Measurements from ENCODE around the gene UVRAG.

Gene UVRAG

DNA sequence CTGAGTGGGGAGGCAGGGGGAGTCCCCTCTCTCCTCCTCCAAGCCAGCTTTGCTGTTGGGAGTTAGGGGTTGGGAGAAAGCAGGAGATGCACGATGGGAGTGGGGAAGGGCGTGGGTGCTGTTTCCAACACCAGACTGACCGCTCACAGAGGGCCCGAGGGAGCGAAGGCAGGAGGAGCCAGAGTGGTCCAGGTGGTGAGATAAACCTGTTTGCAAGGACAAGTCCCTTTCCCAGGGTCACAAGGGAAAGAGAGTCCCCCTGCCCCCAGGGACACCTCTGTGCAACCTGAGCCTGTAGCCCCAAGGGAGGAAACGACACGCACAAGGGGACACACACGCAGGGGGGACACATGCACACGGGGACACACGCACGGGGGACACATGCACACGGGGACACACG, 349.1 kb downstream of the UVRAG start:
- no peak for TF ChIP-seq EGR1 (IDR thresholded peaks at IDR 0.05)
- no peak for TF ChIP-seq CEBPB (IDR thresholded peaks at IDR 0.05)
- no peak for TF ChIP-seq CREB1 (IDR thresholded peaks at IDR 0.05; ENCODE audit: low read depth)
- no peak for TF ChIP-seq YY1 (IDR thresholded peaks at IDR 0.05; ENCODE audit: low read depth)
- TF ChIP-seq EP300 (IDR thresholded peaks at IDR 0.05; ENCODE audit: borderline replicate concordance) = no peak
- no peak for TF ChIP-seq ZBTB7A (IDR thresholded peaks at IDR 0.05; ENCODE audit: low read depth)
- TF ChIP-seq FOXM1 (IDR thresholded peaks at IDR 0.05; ENCODE audit: borderline replicate concordance, low read depth) = no peak
- TF ChIP-seq, protein P1, sequence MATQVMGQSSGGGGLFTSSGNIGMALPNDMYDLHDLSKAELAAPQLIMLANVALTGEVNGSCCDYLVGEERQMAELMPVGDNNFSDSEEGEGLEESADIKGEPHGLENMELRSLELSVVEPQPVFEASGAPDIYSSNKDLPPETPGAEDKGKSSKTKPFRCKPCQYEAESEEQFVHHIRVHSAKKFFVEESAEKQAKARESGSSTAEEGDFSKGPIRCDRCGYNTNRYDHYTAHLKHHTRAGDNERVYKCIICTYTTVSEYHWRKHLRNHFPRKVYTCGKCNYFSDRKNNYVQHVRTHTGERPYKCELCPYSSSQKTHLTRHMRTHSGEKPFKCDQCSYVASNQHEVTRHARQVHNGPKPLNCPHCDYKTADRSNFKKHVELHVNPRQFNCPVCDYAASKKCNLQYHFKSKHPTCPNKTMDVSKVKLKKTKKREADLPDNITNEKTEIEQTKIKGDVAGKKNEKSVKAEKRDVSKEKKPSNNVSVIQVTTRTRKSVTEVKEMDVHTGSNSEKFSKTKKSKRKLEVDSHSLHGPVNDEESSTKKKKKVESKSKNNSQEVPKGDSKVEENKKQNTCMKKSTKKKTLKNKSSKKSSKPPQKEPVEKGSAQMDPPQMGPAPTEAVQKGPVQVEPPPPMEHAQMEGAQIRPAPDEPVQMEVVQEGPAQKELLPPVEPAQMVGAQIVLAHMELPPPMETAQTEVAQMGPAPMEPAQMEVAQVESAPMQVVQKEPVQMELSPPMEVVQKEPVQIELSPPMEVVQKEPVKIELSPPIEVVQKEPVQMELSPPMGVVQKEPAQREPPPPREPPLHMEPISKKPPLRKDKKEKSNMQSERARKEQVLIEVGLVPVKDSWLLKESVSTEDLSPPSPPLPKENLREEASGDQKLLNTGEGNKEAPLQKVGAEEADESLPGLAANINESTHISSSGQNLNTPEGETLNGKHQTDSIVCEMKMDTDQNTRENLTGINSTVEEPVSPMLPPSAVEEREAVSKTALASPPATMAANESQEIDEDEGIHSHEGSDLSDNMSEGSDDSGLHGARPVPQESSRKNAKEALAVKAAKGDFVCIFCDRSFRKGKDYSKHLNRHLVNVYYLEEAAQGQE (IDR thresholded peaks at IDR 0.05; ENCODE audit: low read depth) = no peak
- no peak for TF ChIP-seq NFIC (IDR thresholded peaks at IDR 0.05)
- no peak for TF ChIP-seq TEAD4 (IDR thresholded peaks at IDR 0.05)
- TF ChIP-seq, protein P2, sequence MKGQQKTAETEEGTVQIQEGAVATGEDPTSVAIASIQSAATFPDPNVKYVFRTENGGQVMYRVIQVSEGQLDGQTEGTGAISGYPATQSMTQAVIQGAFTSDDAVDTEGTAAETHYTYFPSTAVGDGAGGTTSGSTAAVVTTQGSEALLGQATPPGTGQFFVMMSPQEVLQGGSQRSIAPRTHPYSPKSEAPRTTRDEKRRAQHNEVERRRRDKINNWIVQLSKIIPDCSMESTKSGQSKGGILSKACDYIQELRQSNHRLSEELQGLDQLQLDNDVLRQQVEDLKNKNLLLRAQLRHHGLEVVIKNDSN (IDR thresholded peaks at IDR 0.05) = no peak
- TF ChIP-seq RAD21 (IDR thresholded peaks at IDR 0.05; ENCODE audit: low read depth) = no peak
- no peak for TF ChIP-seq TCF12 (IDR thresholded peaks at IDR 0.05; ENCODE audit: low read depth)
- no peak for TF ChIP-seq TAF1 (IDR thresholded peaks at IDR 0.05; ENCODE audit: low read depth)

DNA sequence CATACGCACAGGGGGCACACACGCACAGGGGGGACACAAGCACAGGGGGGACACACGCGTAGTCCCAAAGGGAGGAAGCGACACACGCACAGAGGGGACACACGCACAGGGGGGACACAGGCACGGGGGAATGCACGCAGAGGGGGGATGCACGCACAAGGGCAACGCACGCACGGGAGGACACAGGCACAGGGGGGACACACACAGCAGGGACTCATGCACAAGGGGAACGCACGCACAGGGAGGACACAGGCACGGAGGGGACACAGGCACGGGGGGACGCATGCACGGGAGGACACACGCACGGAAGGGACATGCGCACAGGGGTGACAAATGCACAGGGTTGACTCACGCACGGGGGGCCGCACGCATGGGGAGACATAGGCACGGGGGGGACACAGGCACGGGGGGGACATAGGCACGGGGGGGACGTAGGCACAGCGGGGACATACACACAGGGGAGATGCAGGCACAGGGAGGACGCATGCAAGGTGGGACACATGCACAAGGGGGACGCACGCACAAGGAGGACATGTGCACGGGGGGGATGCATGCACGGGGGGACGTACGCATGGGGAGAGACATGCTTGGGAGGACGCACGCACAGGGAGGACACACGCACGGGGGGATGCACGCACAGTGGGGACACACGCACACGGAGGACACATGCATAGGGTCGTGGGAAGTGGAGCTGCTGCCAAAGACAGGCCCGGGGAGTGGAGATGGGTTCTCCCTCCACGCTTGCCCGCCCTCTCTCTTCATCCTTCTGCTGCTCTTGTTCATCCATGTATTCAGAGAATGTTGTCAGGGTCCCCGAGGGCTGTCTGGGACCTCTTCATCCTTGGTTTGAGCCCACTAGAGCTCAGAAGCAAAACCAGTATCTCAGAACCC, 350.1 kb downstream of the UVRAG start:
- TF ChIP-seq NFIC (IDR thresholded peaks at IDR 0.05) = no peak
- TF ChIP-seq TAF1 (IDR thresholded peaks at IDR 0.05; ENCODE audit: low read depth) = no peak
- no peak for TF ChIP-seq RAD21 (IDR thresholded peaks at IDR 0.05; ENCODE audit: low read depth)
- TF ChIP-seq FOXM1 (IDR thresholded peaks at IDR 0.05; ENCODE audit: borderline replicate concordance, low read depth) = no peak
- TF ChIP-seq TEAD4 (IDR thresholded peaks at IDR 0.05) = no peak
- TF ChIP-seq, protein P3, sequence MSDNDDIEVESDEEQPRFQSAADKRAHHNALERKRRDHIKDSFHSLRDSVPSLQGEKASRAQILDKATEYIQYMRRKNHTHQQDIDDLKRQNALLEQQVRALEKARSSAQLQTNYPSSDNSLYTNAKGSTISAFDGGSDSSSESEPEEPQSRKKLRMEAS (IDR thresholded peaks at IDR 0.05) = no peak
- TF ChIP-seq, protein P2 (IDR thresholded peaks at IDR 0.05) = no peak
- no peak for TF ChIP-seq TCF12 (IDR thresholded peaks at IDR 0.05; ENCODE audit: low read depth)
- TF ChIP-seq ZBTB7A (IDR thresholded peaks at IDR 0.05; ENCODE audit: low read depth) = no peak

DNA sequence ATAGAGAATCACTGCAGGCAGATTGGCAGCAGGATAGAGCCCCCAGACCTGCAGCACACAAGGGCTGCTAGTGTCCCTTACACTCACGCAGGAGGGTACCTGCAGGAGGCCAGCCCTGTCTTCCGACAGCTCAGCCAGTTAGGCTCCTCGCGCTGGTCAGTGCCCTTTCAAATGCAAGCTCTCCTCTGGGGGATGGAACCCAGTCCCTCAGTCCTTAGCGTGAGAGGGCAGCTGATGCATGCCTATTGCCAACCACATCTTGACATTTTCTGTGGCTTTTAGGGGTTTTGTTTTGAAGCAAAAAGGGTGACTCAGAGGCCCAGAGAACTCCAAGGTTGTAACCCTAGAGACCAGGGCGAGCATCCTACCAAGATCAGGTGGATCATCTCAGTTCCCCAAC, 351.3 kb downstream of the UVRAG start:
- TF ChIP-seq, protein P3 (IDR thresholded peaks at IDR 0.05) = no peak
- TF ChIP-seq CREB1 (IDR thresholded peaks at IDR 0.05; ENCODE audit: low read depth) (no peak), FOXM1 (IDR thresholded peaks at IDR 0.05; ENCODE audit: borderline replicate concordance, low read depth) (no peak), CEBPB (IDR thresholded peaks at IDR 0.05) (no peak), YY1 (IDR thresholded peaks at IDR 0.05; ENCODE audit: low read depth) (no peak), EP300 (IDR thresholded peaks at IDR 0.05; ENCODE audit: borderline replicate concordance) (no peak), TCF12 (IDR thresholded peaks at IDR 0.05; ENCODE audit: low read depth) (no peak), EGR1 (IDR thresholded peaks at IDR 0.05) (no peak)
- TF ChIP-seq, protein P1 (IDR thresholded peaks at IDR 0.05; ENCODE audit: low read depth) = no peak
- TF ChIP-seq, protein P2 (IDR thresholded peaks at IDR 0.05) = no peak

DNA sequence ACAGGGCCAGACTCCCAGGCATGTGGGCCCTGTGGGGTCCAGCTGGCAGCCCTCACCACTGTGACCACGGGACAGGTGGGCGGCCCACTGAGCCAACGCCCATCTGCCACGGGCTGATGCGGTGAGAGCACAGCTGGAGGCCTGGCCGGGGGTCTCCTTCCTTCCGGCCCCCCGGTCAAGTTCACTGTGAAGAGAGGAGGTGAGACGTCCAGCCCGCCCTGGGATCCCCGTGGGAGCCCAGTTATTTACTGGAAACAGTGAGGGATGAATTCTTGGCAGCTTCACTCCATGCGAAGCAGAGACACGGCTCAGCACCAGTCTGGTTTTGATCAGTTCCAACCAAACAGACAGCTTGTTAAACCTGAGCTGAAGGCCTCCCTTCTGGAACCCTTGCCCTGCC, 352.6 kb downstream of the UVRAG start:
- no peak for TF ChIP-seq CREB1 (IDR thresholded peaks at IDR 0.05; ENCODE audit: low read depth)
- TF ChIP-seq RAD21 (IDR thresholded peaks at IDR 0.05; ENCODE audit: low read depth) = no peak
- TF ChIP-seq TAF1 (IDR thresholded peaks at IDR 0.05; ENCODE audit: low read depth) = no peak
- TF ChIP-seq YY1 (IDR thresholded peaks at IDR 0.05; ENCODE audit: low read depth) = no peak
- no peak for TF ChIP-seq FOXM1 (IDR thresholded peaks at IDR 0.05; ENCODE audit: borderline replicate concordance, low read depth)
- TF ChIP-seq, protein P1 (IDR thresholded peaks at IDR 0.05; ENCODE audit: low read depth) = no peak
- no peak for TF ChIP-seq TCF12 (IDR thresholded peaks at IDR 0.05; ENCODE audit: low read depth)

Measured in Ishikawa (cell line).